Astrocyte of the spinal cord (primary cell): ENCODE results near the gene MCC.

Experiments
- DNase-seq: peaks from one replicate; pipeline ENCODE4 v3.0.0; 2011; ENCODE audit warnings: low read depth, low spot score
- H3K4me3 ChIP-seq: 2 replicates; pipeline ENCODE4 v1.5.1; 2011; ENCODE audit warnings: low read depth, mild to moderate bottlenecking, low read length, moderate library complexity
- in situ Hi-C: cut with HindIII; loops from 2 replicates; pipeline ENCODE4 v1.10.0; 2017; ENCODE audit warnings: low sequenced_read_pairs
- TF ChIP-seq, protein P1 (sequence below): IDR thresholded peaks from 2 replicates; pipeline ENCODE4 v1.5.1; 2012; ENCODE audit warnings: low read depth, mild to moderate bottlenecking, low read length, inconsistent platforms

MCC gene

DNA sequence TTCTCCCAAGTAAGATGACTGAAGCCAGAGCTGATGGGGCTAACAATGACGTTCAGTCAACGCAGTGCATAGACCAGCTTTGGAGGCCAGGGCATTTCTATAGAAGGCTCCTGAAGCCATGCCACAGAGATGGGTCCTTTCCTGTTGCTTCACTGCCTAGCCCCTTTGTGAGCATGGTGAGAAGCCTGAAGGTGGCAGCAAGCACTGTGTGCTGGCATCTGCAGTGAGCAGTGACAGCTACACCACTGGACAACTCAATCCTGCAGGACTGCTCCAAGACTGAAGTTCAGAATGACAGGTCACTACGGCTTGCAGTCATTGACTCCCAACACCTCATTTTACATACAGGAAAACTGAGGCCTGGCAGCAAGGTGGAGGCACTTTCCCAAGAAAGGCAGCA, 282.4 kb downstream of the MCC start:
- no peak overlapping the region for H3K4me3 ChIP-seq
- in situ Hi-C loops, result no loop called here
- DNase-seq, result no peak
- TF ChIP-seq, protein P1, sequence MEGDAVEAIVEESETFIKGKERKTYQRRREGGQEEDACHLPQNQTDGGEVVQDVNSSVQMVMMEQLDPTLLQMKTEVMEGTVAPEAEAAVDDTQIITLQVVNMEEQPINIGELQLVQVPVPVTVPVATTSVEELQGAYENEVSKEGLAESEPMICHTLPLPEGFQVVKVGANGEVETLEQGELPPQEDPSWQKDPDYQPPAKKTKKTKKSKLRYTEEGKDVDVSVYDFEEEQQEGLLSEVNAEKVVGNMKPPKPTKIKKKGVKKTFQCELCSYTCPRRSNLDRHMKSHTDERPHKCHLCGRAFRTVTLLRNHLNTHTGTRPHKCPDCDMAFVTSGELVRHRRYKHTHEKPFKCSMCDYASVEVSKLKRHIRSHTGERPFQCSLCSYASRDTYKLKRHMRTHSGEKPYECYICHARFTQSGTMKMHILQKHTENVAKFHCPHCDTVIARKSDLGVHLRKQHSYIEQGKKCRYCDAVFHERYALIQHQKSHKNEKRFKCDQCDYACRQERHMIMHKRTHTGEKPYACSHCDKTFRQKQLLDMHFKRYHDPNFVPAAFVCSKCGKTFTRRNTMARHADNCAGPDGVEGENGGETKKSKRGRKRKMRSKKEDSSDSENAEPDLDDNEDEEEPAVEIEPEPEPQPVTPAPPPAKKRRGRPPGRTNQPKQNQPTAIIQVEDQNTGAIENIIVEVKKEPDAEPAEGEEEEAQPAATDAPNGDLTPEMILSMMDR, result no peak

DNA sequence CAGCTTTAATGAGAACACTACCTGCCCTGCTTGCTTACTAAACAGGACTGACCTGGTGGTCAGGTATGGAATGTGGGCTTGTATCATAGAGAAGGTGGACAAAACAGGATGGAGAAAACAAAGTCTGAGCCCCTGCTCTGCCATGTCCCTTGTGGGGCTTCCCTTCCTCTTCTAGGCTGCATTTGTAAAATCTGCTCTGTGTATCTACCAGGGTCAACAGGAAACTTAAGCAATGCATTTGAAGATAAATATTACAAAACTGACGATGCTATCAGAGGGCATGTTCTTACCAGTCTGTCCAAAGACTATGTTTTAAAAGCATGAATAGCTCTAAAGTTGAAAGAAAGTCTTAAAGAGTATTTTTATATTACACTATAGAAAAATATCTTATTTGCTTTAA, 282.9 kb downstream of the MCC start:
- no peak overlapping the region for H3K4me3 ChIP-seq
- in situ Hi-C loops, result no loop called here
- DNase-seq, result no peak
- TF ChIP-seq, protein P1, result no peak

DNA sequence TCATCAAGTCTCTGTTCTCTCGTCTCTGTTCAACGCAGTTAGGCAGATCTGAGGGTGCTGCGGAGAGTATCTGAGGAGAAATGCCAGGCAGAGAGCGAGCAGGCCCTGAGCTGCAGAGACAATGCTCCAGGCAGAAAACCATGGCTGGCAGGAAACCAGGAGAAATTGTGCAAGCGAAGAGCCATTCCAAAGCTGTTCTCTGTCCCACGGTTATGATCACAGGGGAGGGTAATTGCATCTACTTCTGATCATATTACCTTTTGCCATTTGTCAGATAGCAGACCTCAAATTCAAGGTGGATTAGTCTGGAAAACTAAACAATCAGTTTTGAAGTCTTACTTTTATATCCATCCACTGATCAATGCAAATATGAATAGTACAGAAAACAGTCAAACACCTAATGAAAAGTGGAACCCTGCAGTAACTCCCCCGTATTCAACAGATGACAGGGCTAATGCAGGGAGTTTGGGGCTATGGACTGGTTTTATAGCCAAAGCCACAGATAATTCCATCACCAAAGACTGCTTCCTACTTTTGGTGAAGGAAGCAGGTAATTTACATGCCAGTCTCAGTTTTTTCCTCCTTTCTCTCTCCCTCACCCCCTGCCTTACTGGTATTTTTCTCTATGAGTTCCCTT, 283.6 kb downstream of the MCC start:
- DNase-seq, result peak; percentile 42
- TF ChIP-seq, protein P1, result no peak
- in situ Hi-C loops, result no loop called here
- H3K4me3 ChIP-seq, result no peak overlapping the region

- in situ Hi-C loops, result no loop called here
These were observed 284.3 kb downstream of the MCC start for GRCh38 chr5:113203916-113204315.

GRCh38 chr5:113202746-113203716, 285.2 kb downstream of the MCC start:
- DNase-seq, result peak; percentile 46
- in situ Hi-C loops, result no loop called here
- H3K4me3 ChIP-seq, result no peak overlapping the region
- TF ChIP-seq, protein P1, result no peak

More at GRCh38 chr5:113203916-113204315, 284.3 kb downstream of the MCC start:
- DNase-seq, result no peak
- no peak overlapping the region for H3K4me3 ChIP-seq
- TF ChIP-seq, protein P1, result no peak

DNA sequence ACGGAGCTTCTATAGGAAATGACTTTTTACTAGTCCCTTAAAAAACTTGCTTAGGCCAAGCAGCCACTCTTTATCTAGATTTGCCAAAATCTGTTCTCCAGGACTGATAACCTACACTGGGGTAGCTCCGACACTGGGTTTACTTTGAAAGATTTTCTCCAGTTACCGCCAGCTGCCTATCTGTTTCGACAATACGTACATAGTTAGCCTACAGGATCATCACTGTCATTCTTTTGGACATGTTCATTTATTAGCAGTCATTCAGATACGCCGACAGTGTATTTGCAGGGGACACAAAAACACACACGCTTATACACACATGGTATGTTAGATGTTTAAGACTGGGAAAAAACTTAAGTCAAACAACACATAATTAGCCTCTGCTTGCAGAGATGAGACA, 286.0 kb downstream of the MCC start:
- in situ Hi-C loops, result no loop called here
- TF ChIP-seq, protein P1, result no peak
- no peak for DNase-seq
- H3K4me3 ChIP-seq, result no peak overlapping the region
